HEK293T (cell line): ENCODE data around the gene ZBED4.

Experiments
- CTCF ChIA-PET: fragments of 350-600 bp; formaldehyde crosslinking; extraction: SDS; loops from one replicate; lab custom pipeline; 2021; ENCODE audit warnings: antibody characterized with exemption, inconsistent platforms; lab: Yijun Ruan, JAX
- POLR2A ChIA-PET: fragments of 350-600 bp; formaldehyde crosslinking; extraction: SDS; loops from one replicate; lab custom pipeline; 2020; ENCODE audit warnings: antibody characterized with exemption, inconsistent platforms; lab: Yijun Ruan, JAX
- DNase-seq: peaks from one replicate; pipeline ENCODE4 v3.0.0; 2012; ENCODE audit warnings: mixed read lengths; ENCODE audit errors: extremely low spot score
- ARNT ChIP-seq: fragments of 450-650 bp; IDR thresholded peaks from 2 replicates; pipeline ENCODE4 v1.6.1; 2017; ENCODE audit warnings: mild to moderate bottlenecking
- BHLHE40 ChIP-seq: fragments of 450-650 bp; IDR thresholded peaks from 2 replicates; pipeline ENCODE4 v1.6.1; 2016; ENCODE audit warnings: mild to moderate bottlenecking, moderate library complexity, borderline replicate concordance
- CTBP1 ChIP-seq: fragments of 450-650 bp; IDR thresholded peaks from 2 replicates; pipeline ENCODE4 v1.6.1; 2016; ENCODE audit warnings: borderline replicate concordance
- ELF4 ChIP-seq: fragments of 450-650 bp; IDR thresholded peaks from 2 replicates; pipeline ENCODE4 v1.6.1; 2017; ENCODE audit warnings: antibody characterized with exemption
- FOXA1 ChIP-seq: fragments of 450-650 bp; IDR thresholded peaks from 2 replicates; pipeline ENCODE4 v1.6.1; 2016; ENCODE audit warnings: mild to moderate bottlenecking
- FOXK2 ChIP-seq: fragments of 450-650 bp; IDR thresholded peaks from 2 replicates; pipeline ENCODE4 v1.6.1; 2016; ENCODE audit warnings: mild to moderate bottlenecking
- FOXM1 ChIP-seq: fragments of 450-650 bp; IDR thresholded peaks from 2 replicates; pipeline ENCODE4 v1.6.1; 2017; ENCODE audit warnings: mild to moderate bottlenecking, borderline replicate concordance
- HDGF ChIP-seq: fragments of 450-650 bp; IDR thresholded peaks from 2 replicates; pipeline ENCODE4 v1.6.1; 2017; ENCODE audit warnings: antibody characterized with exemption, borderline replicate concordance
- L3MBTL2 ChIP-seq: fragments of 450-650 bp; conservative IDR thresholded peaks from 2 replicates; pipeline ENCODE4 v1.6.1; 2016; ENCODE audit warnings: mild to moderate bottlenecking
- LEF1 ChIP-seq: fragments of 450-650 bp; IDR thresholded peaks from 2 replicates; pipeline ENCODE4 v1.6.1; 2017; ENCODE audit warnings: mild to moderate bottlenecking, borderline replicate concordance
- NFRKB ChIP-seq: fragments of 450-650 bp; IDR thresholded peaks from 2 replicates; pipeline ENCODE4 v1.6.1; 2016; ENCODE audit warnings: mild to moderate bottlenecking, moderate library complexity
- SP1 ChIP-seq: fragments of 450-650 bp; IDR thresholded peaks from 2 replicates; pipeline ENCODE4 v1.6.1; 2017
- SUZ12 ChIP-seq: fragments of 450-650 bp; IDR thresholded peaks from 2 replicates; pipeline ENCODE4 v1.6.1; 2016; ENCODE audit warnings: mild to moderate bottlenecking
- TARDBP ChIP-seq: fragments of 450-650 bp; IDR thresholded peaks from 2 replicates; pipeline ENCODE4 v1.6.1; 2016
- ZNF384 ChIP-seq: fragments of 450-650 bp; IDR thresholded peaks from 2 replicates; pipeline ENCODE4 v1.6.1; 2016
- TF ChIP-seq, protein P1 (sequence below): fragments of 450-650 bp; IDR thresholded peaks from 2 replicates; pipeline ENCODE4 v1.6.1; 2016

ZBED4 gene

DNA sequence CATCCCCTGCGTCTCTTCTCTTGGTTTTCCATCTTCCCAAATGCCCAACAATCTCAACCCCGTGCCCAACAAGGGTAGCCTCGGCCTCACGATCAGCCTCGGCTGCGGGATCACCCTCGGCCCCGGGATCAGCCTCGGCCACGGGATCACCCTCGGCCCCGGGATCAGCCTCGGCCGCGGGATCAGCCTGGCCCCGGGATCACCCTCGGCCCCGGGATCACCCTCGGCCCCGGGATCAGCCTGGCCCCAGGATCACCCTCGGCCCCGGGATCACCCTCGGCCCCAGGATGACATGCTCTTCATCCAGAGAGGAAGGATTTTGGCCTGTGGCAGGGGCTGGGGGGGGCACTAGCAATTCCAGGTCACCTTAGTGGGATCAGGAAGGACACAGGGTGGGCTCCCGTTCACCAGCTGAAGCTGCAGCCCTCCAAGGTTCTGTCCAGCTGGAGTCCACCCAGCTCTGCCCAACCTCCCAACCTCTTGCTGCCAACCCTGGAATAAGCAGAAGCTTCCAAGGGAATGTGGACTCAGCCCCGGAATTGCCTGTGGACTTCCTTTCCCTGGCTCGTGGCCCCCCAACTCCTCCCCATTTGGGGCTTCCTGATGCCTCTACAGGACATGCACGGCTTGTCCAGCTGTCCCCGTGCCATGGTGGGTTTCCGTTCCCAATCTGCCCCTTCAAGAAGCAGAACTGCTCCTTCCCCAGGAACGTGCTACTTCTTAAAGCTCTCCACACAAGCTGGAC is 58.4 kb downstream of the ZBED4 start:
- ChIA-PET CTCF (no interaction called here), POLR2A (no interaction called here)
- no peak for DNase-seq
- TF ChIP-seq SUZ12 (no peak), FOXA1 (no peak), NFRKB (no peak), LEF1 (no peak), CTBP1 (no peak), BHLHE40 (no peak), FOXM1 (no peak), ARNT (no peak), L3MBTL2 (no peak), FOXK2 (no peak)
- TF ChIP-seq, protein P1, sequence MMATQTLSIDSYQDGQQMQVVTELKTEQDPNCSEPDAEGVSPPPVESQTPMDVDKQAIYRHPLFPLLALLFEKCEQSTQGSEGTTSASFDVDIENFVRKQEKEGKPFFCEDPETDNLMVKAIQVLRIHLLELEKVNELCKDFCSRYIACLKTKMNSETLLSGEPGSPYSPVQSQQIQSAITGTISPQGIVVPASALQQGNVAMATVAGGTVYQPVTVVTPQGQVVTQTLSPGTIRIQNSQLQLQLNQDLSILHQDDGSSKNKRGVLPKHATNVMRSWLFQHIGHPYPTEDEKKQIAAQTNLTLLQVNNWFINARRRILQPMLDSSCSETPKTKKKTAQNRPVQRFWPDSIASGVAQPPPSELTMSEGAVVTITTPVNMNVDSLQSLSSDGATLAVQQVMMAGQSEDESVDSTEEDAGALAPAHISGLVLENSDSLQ, result no peak

DNA sequence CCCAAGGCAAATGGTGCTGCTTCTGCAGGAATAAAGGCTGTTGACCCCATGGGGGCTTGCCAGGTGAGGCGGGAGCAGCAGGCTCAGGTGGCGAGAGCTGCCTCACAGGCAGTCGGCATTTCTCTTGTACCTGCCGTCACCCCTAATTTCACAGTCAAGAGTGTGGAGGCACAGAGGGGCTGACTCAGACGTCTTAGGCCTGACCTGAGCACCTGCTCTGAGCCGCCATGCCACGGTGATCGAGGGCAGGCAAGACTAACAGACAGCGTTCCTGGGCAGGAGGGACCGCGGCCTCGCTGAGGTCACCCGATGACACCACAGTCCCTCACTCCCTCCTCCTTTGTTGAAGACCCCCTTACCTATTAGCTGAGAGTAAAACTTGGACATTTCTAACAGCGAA is 59.4 kb downstream of the ZBED4 start:
- no peak for DNase-seq
- TF ChIP-seq FOXA1 (no peak), ARNT (no peak), TARDBP (no peak), SP1 (no peak), SUZ12 (no peak), BHLHE40 (no peak), FOXK2 (no peak), ZNF384 (no peak), LEF1 (no peak), FOXM1 (no peak), NFRKB (no peak), CTBP1 (no peak), HDGF (no peak), ELF4 (no peak), L3MBTL2 (no peak)
- TF ChIP-seq, protein P1, result no peak
- CTCF ChIA-PET, result no interaction called here
- POLR2A ChIA-PET, result no interaction called here

DNA sequence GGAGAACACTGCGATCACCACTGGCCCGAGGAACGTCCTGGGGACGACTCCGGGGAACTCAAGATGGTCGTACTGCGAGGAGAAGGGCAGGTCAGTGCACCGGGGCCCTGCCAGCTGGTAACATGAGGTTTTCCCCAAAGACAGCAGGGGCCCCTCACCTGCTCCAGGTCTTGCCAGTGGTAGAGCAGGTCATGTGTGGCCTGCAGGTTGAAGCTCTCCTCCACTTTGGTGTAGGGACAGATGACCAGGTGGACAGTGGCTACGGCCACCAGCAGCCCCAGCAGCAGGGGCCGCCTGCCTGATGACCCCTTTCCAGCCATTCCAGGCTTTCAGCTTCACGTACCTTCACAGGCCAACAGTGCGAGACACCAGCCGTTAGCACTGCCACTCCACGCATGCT is 59.8 kb downstream of the ZBED4 start:
- CTCF ChIA-PET, result no interaction called here
- POLR2A ChIA-PET, result no interaction called here

DNA sequence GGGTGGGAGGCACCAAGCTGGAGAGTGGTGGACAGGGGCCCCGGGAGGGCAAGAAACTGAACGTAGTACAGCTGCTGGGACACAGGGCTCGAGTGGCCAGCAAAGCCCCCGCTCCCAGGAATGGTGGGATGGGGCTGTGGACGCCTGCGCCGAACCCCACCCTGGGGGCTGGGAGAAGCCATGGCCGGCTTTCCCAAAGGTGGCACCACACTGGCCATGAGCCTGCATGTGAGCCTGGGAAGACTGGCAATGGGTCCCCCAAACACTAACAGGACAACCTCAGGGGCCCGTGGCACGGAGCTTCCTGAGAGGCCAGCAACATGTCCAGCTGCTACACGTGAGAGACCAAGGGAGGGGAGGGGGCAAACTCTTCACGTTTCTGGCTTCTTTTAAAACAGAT is 60.6 kb downstream of the ZBED4 start:
- CTCF ChIA-PET, result no interaction called here
- POLR2A ChIA-PET, result no interaction called here
- DNase-seq, result no peak
- TF ChIP-seq ZNF384, result no peak
- TF ChIP-seq FOXA1, result no peak
- no peak for TF ChIP-seq CTBP1
- no peak for TF ChIP-seq SP1
- TF ChIP-seq, protein P1, result no peak
- no peak for TF ChIP-seq HDGF
- TF ChIP-seq BHLHE40, result no peak
- no peak for TF ChIP-seq FOXM1

More for the DNA sequence above, 59.8 kb downstream of the ZBED4 start:
- DNase-seq, result no peak
- TF ChIP-seq ZNF384 (no peak), LEF1 (no peak)

DNA sequence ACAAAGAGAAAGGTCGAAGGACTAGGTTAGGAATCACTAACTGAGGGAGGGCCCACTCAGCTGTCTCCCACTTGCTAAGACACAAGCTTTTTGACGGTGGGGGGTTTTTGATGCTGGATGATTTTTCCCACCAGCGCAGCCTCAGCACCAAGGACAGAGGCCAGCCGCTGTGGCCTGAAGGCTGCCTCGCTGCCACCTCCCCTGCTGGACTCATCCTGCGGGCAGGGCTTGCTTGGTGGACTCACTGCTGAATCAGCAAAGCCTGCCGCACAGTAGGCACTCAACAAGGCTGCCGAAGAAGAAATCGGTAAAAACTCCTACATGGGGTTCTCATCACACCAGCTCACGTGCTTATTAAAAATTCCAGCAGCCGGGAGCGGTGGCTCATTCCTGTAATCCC is 62.0 kb downstream of the ZBED4 start:
- CTCF ChIA-PET, result no interaction called here
- TF ChIP-seq SUZ12, result no peak
- TF ChIP-seq TARDBP, result no peak
- POLR2A ChIA-PET, result no interaction called here

DNA sequence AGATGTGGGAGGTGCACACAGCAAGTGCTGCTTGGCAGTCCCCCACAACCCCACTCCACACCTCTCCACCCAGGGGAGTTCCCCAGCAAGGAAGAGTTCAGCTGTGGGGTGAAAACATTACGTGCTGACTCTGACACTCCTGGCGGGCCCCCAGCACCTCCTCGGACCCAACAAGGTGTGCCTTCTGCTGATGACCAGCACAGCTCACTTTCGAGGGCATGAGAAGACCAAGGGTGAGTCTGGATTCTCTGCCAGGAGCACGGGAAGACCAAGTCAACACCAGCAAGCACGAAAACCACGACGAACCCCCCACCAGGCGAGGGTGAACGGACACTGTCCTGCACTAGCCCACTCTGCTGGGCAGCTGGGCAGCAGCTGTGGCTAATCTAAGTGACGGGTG is 63.2 kb downstream of the ZBED4 start:
- POLR2A ChIA-PET, result interaction anchor here (0.6 kb wide), 1 partner anchor 108 kb away, joined by 4 read pairs; no protein-coding TSS in a partner anchor
- DNase-seq, result no peak
- CTCF ChIA-PET, result no interaction called here
- TF ChIP-seq ELF4 (no peak), NFRKB (no peak), FOXK2 (no peak), SUZ12 (no peak), TARDBP (no peak), ZNF384 (no peak), ARNT (no peak), HDGF (no peak), FOXA1 (no peak), LEF1 (no peak), SP1 (no peak), CTBP1 (no peak), FOXM1 (no peak), L3MBTL2 (no peak), BHLHE40 (no peak)
- TF ChIP-seq, protein P1, result no peak

More for the DNA sequence above, 62.0 kb downstream of the ZBED4 start:
- no peak for DNase-seq
